ENCODE measurements around the gene RACGAP1.

Gene RACGAP1

GRCh38 chr12:50053583-50053982, 28.3 kb upstream of the RACGAP1 start:
- TF ChIP-seq CTCF (conservative IDR thresholded peaks at IDR 0.05): no peak
- H3K27ac ChIP-seq: no peak overlapping the region

GRCh38 chr12:50052964-50053363, 27.7 kb upstream of the RACGAP1 start:
- no peak overlapping the region for H3K27ac ChIP-seq
- TF ChIP-seq CTCF (conservative IDR thresholded peaks at IDR 0.05): no peak

DNA sequence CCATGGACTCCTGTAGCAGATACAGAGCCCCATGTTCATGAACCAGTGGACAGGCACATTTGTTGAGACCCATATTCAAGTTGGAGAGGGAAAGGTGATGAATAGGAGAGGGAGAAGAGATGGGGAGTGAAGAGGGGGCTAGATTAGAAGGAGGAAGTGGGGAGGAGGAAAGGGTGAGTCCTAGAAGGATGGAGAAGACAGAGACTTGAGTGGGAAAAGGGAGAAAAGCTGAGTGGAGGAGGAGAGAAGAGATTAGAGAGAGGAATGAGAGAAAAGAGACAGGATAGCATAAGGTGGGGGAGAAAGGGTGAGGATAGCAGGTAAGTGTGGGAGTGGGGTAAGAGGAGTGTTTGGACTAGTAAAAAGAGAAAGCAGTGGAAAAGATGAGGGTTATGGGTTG, 27.2 kb upstream of the RACGAP1 start:
- H3K27ac ChIP-seq: no peak overlapping the region
- TF ChIP-seq CTCF (conservative IDR thresholded peaks at IDR 0.05): no peak

DNA sequence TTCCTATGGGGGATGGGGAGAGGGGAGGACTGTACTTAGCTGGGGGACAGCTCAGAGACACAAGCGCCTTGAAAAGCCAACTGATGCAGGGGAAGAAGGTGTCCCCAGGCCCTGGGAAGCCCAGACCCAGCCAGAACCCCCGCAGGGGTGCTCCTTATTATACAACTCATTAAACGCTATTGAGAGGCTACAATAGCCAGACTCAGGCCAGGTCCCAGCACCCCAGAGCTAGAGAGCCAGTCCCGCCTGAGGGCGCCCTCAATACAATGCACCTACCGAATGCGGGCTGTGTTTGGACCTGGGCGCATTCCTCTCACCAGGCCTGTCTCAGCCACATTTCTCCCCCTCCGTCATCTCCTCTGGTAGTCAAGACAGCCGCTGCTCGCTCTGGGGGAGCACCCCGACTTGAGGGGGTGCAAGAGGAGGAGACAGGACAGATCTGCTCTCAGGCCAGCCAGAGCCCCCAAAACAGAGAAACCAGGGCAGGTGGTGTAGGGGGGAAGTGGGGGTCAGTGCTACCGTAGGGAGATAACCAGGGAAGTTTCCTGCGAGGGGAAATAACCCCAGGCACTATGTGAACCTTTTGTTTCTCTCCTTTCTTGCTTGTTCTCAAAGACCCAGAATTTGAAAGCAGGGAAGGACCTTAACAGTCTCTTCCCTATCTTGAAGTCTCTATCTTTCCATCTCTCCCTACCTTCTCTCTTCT, 26.0 kb upstream of the RACGAP1 start:
- H3K27ac ChIP-seq: no peak overlapping the region
- no peak for TF ChIP-seq CTCF (conservative IDR thresholded peaks at IDR 0.05)

DNA sequence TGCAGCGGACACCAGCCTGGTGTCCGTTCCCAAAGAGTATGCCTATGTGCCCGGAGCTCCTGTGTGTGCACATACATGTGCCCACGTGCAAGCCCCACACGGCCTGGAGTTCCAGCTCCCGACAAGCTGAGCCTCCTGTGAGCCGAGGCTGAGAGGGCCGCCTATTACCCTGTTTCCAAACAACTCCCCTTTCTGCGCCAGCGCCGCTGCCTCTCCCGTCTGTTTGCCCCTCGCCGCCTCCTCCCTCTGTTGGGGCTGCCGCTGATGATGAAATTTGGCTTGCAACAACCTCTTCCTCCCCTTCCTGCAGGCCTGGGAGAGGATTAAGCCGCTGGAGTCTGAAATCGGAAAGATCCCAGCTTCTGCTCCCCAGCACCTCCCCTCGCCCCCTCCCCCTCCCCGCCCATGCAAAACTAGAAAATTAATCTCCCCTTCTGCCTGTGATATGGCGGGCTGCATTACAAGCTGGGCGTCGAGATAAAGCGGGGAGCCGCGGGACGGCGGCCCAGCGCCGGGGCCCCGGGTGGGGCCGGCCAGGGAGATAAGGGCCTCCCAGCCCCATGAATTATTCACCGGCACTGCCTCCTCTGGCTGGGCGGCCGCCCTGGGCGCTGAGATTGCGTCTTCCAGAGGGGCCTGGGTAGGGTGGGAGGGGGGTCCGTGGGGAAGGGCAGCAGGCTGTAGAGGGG, 25.3 kb upstream of the RACGAP1 start:
- no peak overlapping the region for H3K27ac ChIP-seq
- no peak for TF ChIP-seq CTCF (conservative IDR thresholded peaks at IDR 0.05)

DNA sequence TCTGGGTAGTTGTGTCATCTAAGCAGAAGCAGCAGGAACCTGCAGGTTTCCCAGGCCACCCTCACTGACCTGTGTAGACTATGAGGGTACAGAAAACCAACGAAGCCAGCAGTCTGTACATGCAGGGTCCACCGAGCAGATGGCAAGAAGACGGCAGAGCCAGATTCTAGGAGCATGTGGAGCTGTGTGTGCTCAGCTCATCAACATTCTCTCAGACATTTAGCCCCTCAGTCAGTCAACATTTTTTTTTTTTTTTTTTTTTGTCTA, 24.8 kb upstream of the RACGAP1 start:
- no peak overlapping the region for H3K27ac ChIP-seq
- no peak for TF ChIP-seq CTCF (conservative IDR thresholded peaks at IDR 0.05)

- no peak for TF ChIP-seq CTCF (conservative IDR thresholded peaks at IDR 0.05)
- no peak overlapping the region for H3K27ac ChIP-seq
Measured at GRCh38 chr12:50049254-50050118, 24.2 kb upstream of the RACGAP1 start.
